GM18858 (cell line): ENCODE results near the gene MPIG6B.

Experiments
- ATAC-seq: cut with Tn5 transposase; IDR thresholded peaks from one replicate; pipeline ENCODE4 v1.9.1; 2021; ENCODE audit not compliant: unreplicated experiment

MPIG6B gene

GRCh38 chr6:31765559-31765909 lies 42.4 kb downstream of the MPIG6B start:
- no peak for ATAC-seq

DNA sequence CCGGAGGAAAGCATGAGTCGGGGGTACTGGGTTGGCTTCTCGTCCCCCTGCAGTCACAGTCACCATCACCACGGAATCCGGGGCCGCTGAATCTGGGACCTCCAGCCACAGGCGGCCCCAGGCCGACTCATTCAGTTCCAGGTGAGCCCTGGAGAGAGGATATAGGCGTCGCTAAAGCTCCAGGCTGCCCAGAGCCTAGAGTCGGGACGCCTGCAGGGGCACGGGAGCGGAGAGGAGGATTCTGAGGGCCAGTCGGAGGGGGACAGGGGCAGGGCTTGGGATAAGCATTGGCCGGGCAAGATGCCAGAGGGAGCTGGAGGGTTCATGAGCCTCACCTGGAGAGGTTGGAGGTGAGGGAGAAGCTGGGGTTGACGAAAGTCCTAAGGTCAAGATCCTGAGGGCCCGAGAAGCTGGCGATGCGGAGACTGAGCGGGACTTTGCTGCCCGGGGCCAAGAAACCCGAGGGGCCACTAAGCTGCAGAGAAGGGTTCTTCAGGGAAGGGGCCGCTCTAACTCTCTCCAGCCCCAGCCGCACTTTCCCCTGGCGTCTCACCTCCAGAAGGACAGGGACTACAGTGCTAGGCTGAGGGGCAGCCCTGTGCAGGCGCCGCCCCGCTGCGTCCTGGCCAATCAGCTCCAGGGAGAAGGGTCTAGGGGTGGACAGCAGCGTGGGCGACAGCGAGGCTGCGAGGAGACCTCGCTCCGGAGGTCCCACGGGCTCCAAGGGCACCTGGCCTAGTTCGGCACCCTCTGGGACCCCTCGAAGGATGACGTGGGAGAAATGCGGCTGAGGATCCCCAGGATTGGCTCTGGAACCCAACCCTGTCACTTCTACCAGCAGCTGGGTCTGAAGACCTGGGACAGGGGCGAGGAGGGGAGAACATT lies 43.0 kb downstream of the MPIG6B start:
- no peak for ATAC-seq

- no peak for ATAC-seq
Measured at GRCh38 chr6:31767096-31767645, 44.0 kb downstream of the MPIG6B start.

GRCh38 chr6:31768363-31769257 lies 45.4 kb downstream of the MPIG6B start:
- ATAC-seq: no peak

- no peak for ATAC-seq
Measured at GRCh38 chr6:31769684-31770371, 46.7 kb downstream of the MPIG6B start.

GRCh38 chr6:31770860-31771259 lies 47.7 kb downstream of the MPIG6B start:
- ATAC-seq: no peak

DNA sequence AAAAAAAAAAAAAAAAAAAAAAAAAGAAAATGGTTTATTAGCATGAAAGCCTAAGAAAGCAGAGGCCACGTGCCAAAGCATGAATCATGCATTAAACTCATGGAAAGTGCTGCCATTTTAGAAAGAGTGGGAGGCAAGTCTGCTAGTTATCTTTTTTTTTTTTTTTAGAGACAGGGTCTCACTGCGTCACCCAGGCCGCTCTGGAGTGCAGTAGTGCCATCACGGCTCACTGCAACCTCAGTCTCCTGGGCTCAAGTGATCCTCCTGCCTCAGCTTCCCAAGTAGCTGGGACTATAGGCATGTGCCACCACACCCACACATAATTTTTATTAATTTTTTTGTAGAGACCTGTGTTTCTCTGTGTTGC lies 48.8 kb downstream of the MPIG6B start:
- ATAC-seq: no peak

GRCh38 chr6:31775184-31775583 lies 52.0 kb downstream of the MPIG6B start:
- no peak for ATAC-seq

DNA sequence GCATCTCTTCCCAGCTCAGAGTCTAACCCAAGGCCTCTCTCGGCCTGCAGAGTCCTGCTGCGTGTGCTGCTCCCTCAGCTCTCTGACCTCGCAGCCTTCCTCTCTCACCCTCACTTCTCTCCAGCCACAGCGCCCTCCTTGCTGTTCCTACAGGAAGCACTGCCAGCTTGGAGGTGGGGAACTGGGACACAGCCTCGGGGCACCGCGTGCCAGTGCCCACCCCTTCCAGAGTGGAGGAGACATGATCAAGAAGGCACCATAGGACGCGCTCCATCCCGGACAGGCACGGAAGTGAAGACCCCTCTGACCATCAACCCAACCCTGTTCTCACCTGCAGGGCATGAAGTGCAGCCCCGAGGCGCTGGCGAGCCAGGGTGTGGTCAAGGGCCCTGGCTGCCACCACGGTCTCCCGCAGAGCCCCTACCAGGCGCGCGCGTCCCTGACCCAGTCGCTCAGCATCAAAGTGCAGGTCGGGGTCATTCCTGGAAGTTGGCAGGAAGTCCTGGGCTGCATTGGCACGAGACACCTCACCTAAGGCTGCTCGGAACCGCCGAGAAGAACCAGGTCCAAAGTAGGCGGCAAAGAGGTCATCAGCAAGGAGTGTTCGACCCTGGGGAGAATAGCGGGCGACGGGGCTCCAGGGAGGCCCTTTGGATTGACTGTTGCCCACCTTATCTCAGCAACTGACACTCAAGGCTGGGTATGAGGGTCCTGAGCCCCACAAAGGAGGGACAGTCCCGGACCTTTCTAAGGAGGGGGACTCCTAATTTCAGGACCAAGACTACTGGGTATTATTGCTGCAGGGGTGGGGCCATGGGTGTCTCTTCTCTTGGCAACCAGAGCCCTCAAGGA lies 52.7 kb downstream of the MPIG6B start:
- ATAC-seq: no peak
